Activated CD4-positive, alpha-beta T cell treated with anti-CD3 and anti-CD28 coated beads, Interleukin-2, amount 50 U/mL, for 24 hours (primary cell): ENCODE data around the gene ZMYND8.

ENCODE experiments used
- DNase-seq, 2 donors: peaks; one replicate each; pipeline ENCODE4 v3.0.0-alpha.2; 2020; ENCODE audit warnings: low read depth in 1 of 2, low spot score in 1 of 2

ZMYND8 gene

DNA sequence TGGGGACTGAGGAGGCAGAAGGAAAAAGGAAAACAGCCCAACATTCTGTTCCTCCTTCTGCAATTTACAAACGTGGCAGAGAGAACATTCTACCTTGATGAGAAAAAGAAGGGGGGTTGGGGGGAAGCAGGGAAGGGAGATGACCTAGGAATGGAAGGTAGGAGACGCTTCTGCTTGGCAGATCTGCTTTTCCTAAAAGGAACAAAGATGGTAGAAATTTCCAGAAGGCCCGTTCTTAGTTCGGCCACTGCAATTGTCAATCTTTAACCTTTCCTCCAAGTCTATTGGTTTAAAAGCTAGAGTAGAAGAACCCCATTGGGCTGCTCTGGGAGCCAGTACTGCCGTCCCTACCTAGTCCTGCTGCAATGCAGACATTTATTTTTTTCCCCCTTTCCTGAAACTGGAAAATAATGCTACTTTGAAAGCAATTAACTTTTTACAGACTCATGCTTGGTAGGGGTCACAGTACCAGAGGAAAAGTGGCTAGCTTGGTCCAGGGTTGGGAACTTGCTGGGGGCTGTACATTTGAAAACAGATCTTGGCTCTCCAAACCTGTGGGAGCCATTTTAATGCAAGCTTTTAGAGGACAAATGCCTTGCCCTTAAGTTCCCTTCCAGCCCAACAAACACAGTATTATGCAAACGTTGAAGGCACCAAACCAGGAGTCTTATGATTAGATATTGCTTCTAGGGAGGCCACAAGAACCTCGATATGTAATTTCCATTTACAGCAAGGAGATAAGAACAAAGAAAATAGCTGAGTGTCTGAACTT lies 2.6 kb downstream of the ZMYND8 start:
- DNase-seq = no peak

DNA sequence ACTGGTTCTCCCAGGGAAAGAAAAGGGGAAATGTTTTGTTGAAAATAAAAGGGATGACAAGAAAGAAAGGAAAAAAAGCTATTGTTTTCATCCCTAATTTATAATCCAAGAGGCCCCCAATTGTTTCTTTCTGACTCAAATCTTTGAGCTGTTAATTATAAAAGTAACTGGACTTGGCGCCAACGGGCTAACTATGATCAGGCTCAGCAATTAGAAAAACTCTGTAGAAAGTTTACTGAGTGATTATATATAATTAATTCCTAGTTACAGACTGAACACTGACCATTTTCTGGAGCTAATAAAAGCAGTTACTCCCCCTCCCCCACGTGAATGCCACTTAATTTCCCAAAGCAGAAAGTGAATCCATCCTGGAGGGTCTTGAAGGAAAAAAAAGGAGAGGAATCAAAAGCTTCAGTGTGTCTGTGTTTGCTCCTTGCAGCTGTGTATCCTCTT lies 3.2 kb downstream of the ZMYND8 start:
- no peak for DNase-seq

GRCh38 chr20:47352332-47353238 lies 3.9 kb downstream of the ZMYND8 start:
- no peak for DNase-seq

GRCh38 chr20:47351643-47352331 lies 4.7 kb downstream of the ZMYND8 start:
- no peak for DNase-seq

- no peak for DNase-seq
Observed at GRCh38 chr20:47350691-47351545, 5.6 kb downstream of the ZMYND8 start.

- DNase-seq = no peak
Observed at GRCh38 chr20:47350181-47350550, 6.3 kb downstream of the ZMYND8 start.

DNA sequence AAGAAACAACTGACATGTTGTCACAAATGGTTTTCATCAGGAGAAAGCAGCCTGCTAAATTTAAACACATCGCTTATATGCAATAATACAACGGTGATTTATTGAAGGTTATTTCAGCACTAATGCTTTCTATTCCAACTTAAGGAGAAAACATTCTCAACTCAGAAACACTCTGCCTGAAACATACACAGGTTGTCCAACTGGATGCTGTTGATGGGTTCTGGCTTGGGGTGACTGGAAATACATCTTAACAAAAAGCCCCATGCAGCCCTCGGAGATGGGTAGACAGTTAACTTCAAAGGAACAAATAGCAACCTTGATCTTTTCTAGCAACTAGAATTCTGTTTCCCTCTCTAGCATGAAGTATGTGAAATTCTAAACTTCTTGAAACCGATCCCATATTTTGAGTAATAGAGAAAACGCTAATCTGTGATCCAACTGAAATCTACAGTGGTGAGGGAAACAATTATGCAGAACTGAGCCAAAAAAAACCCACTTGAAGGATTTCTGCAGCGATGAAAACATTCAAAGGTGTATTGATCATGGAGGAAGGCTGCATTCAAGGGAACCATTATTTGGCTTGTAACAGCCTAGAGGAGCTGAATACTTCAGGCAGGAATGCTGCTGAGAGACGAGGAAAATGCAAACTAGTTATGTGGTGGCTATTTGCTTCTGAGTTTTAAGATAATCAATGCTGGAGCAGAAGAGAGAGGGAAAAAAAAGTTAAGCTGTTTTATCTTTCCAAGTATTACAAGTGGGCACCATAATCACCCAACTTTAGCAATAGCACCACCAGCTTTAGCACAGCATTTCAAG lies 6.9 kb downstream of the ZMYND8 start:
- no peak for DNase-seq

- DNase-seq = no peak
Observed at GRCh38 chr20:47348539-47349142, 7.9 kb downstream of the ZMYND8 start.

- no peak for DNase-seq
Observed at GRCh38 chr20:47347661-47348435, 8.7 kb downstream of the ZMYND8 start.

DNA sequence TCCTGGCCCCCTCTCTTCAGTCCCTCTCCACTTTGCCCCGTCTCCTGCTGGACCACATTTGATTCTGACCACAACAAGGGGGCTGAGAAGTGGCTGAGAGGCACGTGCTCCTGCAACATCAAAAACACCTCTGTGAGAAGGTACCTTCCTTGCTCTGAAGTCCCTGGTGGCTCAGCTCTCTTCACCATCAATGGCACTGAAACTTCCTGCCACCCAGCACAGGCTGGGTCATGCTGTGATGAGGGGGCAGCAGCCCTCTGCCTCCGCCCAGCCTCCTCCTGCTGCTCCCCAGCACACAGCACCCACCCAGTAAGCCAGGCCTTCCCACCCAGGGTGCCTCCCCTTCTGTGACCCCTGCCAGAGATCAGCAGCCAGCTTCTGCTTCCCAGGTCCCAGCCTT lies 10.3 kb downstream of the ZMYND8 start:
- no peak for DNase-seq

DNA sequence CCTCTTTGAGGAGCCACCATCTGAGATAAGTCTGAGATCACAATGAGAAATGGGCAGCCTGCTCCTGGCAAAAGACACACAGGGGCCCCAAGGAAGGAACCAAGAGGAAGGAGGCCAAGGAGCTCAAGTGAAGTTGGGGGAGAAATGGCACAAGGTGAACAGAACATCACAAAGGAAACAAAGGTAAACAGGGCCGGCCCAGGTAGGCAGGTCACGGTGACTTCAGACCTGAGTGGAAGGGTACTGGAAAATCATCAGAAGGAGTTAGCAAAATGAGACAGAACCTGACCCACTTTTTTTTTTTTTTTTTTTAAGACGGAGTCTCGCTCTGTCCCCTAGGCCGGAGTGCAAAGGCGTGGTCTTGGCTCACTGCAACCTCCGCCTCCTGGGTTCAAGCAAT lies 11.3 kb downstream of the ZMYND8 start:
- DNase-seq = no peak

- DNase-seq = no peak
Observed at GRCh38 chr20:47343007-47343472, 13.5 kb downstream of the ZMYND8 start.

DNA sequence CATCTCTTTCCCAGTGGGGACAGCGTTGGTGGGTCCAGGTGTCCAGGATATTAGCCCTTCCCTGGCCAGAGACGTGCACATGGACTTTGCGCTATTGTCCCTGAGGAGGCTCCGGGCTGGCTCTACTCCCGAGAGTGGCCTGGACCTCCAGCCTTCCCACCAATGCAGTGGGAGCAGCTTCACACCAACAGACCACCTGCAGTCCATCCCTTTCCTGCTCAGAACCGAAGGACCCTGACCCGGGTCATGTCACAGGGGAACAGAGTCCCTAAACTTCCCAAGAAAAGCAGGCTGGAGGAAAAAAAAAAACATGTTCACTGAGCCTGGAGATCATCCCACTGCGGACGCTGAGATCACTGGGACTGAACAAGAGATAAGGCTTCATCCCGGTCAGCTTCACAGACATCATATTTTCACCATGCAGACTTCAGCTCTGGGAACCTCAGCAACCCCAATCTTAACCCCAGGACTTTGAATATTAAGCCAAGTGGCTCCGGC lies 18.3 kb downstream of the ZMYND8 start:
- no peak for DNase-seq

GRCh38 chr20:47337413-47337812 lies 19.1 kb downstream of the ZMYND8 start:
- DNase-seq = no peak

DNA sequence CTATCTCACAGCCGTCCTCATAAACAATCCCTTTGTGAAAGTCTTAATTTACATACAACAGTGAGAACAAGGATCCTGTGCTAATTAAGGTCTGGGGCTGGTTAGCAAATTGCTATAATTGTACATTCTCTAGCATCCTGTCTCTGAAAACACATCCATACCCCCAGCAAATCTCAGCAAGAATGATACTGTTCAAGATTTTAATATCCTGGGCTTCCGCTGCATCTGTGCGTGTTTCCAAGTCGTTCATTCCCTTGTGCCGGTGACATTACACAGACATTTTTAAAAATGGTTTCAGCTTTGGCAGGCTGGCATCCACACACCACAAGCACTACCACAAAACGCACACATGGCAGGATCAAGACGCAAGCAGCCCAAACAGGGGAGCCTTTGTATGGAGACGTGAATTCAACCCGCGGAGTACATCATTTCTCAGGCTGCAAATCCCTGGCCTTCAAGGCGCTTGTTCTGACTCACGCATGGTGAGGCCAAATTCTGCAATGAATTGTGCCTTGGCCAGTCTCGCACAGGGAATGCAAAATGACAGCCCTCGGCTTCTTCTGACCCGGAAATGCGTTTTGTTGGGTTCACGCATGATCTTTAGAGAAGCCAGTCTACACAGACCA lies 20.3 kb downstream of the ZMYND8 start:
- no peak for DNase-seq

DNA sequence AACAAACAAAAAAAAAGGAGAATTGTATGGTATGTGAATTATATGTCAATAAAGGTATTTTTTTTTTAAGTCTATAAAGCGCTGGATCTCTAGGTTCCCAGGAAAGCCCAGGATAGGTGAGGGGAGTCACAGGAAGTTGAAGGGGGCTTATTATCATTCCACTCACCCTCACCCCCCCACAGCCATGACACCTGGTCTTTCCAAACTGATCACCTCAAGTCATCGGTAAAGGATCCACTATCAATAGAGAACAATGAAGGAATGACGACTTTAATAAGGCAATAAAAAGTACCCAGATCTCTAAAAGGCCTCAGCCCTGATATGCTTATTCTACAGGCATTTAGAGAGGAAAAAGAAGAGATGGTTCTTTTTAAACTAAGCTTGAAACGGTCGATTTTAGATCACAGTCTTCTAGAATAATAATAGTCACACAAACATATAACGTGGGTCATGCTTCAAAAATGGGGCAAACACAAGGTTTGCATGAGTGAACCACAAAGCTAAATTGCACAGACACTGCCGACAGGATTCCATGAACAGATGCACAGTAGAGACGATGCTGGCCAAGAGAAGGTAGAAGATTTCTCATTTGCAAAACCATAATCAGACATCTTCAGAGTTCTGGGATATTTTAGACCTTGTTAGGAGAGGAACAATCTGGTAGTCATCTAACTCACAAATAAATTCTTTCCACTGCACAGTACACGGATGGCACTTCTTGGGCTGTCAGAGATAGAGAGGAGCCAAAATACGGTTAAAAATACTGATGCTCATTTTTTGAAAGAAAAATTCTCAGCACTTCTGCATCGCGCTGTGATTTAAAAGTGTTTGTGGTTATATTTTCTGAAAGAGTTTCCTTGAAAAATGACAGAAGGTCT lies 21.0 kb downstream of the ZMYND8 start:
- no peak for DNase-seq

GRCh38 chr20:47334022-47334551 lies 22.4 kb downstream of the ZMYND8 start:
- DNase-seq = no peak
